Left kidney (tissue), 2 donors: ENCODE data around the gene MYL10. TPM values are rescaled to one million over a fixed set of nuclear protein-coding genes. Genes with fewer than 3 reads are reported as not detected.

Source experiments
- DNase-seq: peaks from one replicate; pipeline ENCODE4 v3.0.0-alpha.2; 2013
- polyA plus RNA-seq: library from polyadenylated mRNA; unstranded; fragments of 120-200 nt; gene quantifications from one replicate; pipeline ENCODE4 v1.2.1, GENCODE V29; 2013; ENCODE audit not compliant: insufficient read length

MYL10 gene
- polyA plus RNA-seq, 1 donor: 0.37 TPM

- DNase-seq: no peak
These were observed 32.2 kb downstream of the MYL10 start for GRCh38 chr7:101596898-101597297.

DNA sequence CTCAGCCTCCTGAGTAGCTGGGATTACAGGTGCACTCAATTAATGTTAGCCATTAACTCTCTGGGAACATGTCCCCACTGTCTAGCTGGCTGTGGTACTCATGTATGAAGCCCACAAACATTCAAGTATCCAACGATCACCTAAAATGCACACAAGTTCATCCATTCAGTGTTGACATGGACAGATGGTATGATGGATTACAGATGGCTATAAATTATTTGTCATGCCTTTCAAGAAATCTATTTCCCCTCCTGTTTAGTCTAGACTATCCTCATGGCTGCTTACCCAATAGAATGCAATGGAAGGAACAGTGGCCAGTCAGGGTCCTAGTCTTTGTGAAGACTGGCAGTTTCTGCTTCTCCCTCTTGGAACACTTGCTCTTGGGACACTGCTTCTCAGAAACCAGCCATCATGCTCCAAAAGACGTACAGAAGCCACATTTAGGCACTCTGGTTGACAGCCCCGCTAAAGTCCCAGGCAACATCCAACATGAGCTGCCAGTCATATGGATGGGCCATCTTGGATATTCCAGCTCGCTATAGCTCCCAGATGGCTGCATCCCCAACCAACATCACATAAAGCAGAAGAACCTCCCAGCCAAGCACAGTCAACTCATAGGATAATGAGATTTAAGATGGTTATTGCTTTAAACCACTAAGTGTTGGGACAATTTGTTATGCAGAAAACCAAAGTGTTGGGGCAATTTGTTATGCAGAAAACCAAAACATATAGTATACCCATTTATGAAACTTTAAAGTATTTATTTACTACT, 33.1 kb downstream of the MYL10 start:
- DNase-seq: no peak

DNA sequence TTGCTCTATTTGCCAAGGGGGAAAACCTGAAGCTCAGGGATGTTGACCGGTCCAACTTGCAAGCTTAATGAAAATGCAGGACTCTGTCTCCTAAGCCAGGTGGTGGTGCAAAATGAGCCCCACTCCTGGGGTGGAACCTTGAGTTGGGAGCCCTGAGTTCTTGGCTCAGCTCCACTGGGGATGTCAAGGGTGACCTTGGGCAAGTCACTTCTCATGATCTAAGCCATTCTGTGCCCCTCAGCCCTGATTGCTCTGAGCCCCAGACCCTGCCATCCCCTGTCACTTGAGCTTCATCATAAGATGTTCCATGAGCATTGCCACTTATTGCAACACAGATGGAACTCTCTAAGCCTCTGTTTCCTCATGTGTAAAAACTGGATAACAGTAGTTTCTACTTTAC, 33.9 kb downstream of the MYL10 start:
- no peak for DNase-seq

- DNase-seq: no peak
These were observed 34.3 kb downstream of the MYL10 start for GRCh38 chr7:101594790-101595189.

DNA sequence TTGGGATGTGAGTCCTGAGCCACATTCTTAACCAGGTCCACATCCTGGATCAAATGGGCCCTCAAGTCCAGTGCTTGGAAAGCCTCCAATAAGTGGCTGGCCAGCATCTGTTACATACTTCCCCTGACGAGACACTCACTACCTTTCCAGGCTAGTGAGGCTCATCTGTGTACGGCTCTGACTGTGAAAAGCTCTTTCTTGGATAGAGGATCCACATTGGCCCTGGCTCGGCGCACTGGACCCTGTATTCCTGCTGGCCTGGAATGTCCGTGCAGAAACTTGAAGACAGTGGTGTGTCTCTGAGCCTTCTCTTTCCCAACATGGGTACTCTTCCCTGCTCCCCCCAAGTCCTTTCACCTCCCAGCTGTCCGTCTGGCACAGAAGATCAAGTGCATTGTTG, 35.5 kb downstream of the MYL10 start:
- DNase-seq: no peak

GRCh38 chr7:101591504-101591903, 37.6 kb downstream of the MYL10 start:
- no peak for DNase-seq

DNA sequence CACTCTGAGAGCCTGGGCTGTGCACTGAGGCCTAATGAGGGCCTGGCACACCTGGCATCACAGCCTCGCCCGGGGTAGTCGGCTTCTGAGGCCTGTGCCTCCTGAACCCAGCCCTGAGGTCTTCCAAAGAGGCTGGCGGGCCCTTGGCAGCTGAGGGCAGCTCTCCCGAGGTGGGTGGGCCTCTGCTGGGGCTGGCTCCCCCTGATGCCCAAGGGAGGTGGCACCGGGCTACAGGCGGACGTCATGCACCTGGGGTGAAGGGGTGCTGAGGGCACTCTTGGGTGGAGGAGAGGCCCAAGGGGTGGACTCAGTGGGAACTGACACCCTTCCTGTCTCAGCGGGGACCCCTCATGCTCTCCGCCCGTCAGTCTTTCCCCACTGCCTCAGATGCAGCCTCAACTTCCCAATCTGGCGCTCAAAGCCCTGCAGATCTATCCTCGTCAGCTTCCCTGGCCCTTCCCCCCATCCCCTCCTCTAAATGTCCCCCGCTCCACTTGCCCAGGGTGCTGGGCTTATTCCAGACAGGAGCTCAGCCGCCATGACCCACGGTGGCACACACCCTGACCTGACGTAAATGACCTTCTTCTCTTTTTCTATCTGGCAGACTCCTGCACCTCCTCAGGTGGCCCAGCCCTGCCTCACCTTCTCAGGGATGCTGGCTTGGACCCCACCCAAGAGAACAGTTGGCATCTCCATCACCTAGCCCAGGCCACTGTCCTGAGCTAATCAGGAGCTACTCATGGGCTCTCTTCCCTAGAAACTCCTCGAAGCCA, 38.2 kb downstream of the MYL10 start:
- DNase-seq: no peak

- DNase-seq: no peak
These were observed 39.0 kb downstream of the MYL10 start for GRCh38 chr7:101589976-101590662.

- no peak for DNase-seq
These were observed 40.0 kb downstream of the MYL10 start for GRCh38 chr7:101589052-101589451.

GRCh38 chr7:101588131-101588935, 40.8 kb downstream of the MYL10 start:
- DNase-seq: no peak

GRCh38 chr7:101586906-101587677, 42.0 kb downstream of the MYL10 start:
- no peak for DNase-seq

GRCh38 chr7:101586078-101586905, 42.8 kb downstream of the MYL10 start:
- peak; percentile 61 for DNase-seq

DNA sequence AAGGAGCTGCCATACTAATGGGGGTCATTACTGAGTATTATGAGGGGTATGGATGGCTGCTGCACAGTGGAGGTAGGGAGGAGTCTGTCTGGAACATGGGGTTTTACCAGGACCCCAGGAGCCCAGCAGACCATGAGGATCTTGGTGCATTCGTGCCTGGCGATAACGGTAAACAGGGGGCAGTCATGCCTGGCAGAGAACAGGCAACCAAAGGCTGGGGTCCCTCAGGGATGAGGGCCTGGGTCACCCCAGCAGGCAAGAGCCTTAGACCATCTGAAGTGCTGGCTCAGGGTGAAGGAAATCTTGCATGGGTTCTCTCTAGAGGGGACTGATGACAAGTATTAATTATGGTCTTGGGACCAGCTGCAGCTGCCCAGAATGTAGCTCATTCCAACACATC, 46.1 kb downstream of the MYL10 start:
- DNase-seq: no peak

- DNase-seq: no peak
These were observed 47.2 kb downstream of the MYL10 start for GRCh38 chr7:101581891-101582290.

- DNase-seq: no peak
These were observed 48.5 kb downstream of the MYL10 start for GRCh38 chr7:101580596-101580995.

- DNase-seq: no peak
These were observed 50.5 kb downstream of the MYL10 start for GRCh38 chr7:101578552-101578951.

DNA sequence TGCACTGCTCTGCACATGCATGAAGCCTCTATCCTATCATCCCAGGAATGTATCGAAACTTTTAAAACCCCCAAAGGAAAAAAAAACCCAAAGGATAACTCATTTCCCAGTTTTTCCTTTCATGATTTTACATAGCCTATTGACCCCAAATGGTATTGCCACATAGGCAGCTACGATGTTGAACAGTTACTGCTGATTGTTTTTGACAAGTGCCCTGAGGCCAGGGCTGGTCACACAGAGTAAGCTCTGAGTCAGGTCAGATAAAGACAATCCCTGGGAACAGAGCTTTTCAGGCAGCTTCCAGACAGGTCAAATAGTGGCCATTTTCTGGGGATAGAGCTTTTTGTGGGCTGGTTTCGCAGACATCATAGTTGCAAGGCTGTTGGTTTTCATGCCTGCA, 52.1 kb downstream of the MYL10 start:
- DNase-seq: no peak

GRCh38 chr7:101575721-101576120, 53.4 kb downstream of the MYL10 start:
- no peak for DNase-seq

DNA sequence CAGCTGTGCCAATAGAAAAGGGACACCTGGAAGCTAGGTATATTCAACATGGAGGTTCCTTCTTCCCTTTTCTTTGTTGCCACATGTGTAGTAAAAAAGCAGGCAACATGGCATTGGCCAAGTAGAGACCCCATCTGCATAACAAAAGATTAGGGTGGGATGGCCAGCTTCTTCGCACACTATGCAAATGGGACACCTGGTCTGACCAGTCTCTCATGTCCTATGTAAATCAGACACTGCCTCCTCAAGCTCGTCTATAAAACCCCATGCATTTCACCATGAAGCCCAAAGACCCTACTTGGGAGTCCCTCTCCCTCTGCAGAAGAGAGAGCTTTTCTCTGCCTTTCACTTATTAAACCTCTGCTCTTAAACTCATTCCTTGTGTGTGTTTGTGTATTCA, 53.9 kb downstream of the MYL10 start:
- DNase-seq: no peak

DNA sequence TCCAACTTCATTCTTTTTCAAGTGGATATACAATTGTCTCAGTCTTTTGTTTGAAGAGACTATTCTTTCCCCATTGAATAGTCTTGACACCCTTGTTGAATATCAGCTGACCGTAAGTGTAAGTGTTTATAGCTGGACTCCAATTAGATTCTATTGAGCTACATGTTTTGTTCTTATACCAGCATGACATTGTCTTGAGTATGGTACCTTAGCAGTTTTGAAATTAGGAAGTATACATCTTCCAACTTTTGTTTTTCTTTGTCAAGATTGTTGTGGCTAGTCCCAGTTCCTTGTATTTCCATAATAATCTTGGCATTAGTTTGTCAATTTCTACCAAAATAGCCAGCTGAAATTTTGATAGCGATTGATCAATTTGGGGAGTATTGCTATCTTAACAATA, 56.9 kb downstream of the MYL10 start:
- DNase-seq: no peak
